Subcutaneous adipose tissue (tissue), 4 donors: Measurements from ENCODE around the gene CISD2. TPM values are rescaled to one million over a fixed set of nuclear protein-coding genes. Genes with fewer than 3 reads are reported as not detected.

ENCODE experiments used
- CTCF ChIP-seq: fragments of 450-650 bp; IDR thresholded peaks from one replicate; pipeline ENCODE4 v1.5.1; 2016; ENCODE audit warnings: low read depth, mild to moderate bottlenecking, control low read depth, antibody characterized with exemption, moderate library complexity
- total RNA-seq, 4 donors: library from RNA; depleted of rRNA; stranded (reverse); fragments of >200 nt; gene quantifications; one replicate each; pipeline ENCODE4 v1.1.0, GENCODE V29; 2016

CISD2 gene
- total RNA-seq, 4 donors from 2014 or later = 9.2 to 34.2 (median 15.2) TPM

- no peak for TF ChIP-seq CTCF
These were observed 42.5 kb upstream of the CISD2 start for GRCh38 chr4:102826105-102826889.

GRCh38 chr4:102826890-102827673 is 41.7 kb upstream of the CISD2 start, which contains the start of gene UBE2D3:
UBE2D3 (minus strand) TSS chr4:102827551; CDS start chr4:102826508, 1,043 bp downstream.
- no peak for TF ChIP-seq CTCF

GRCh38 chr4:102827674-102828496 is 40.9 kb upstream of the CISD2 start:
- TF ChIP-seq CTCF = no peak

- no peak for TF ChIP-seq CTCF
These were observed 40.3 kb upstream of the CISD2 start for GRCh38 chr4:102828497-102828808.

GRCh38 chr4:102829803-102830202 is 39.0 kb upstream of the CISD2 start:
- TF ChIP-seq CTCF = no peak

GRCh38 chr4:102832105-102832504 is 36.7 kb upstream of the CISD2 start:
- no peak for TF ChIP-seq CTCF

GRCh38 chr4:102832667-102833066 is 36.1 kb upstream of the CISD2 start:
- TF ChIP-seq CTCF = no peak
